Panc1 (cell line): ENCODE data around the gene AFF3. TPM values are rescaled to one million over a fixed set of nuclear protein-coding genes. Genes with fewer than 3 reads are reported as not detected.

Experiments
- ATAC-seq: fragments of 200-7000 bp; cut with Tn5 transposase; 2 replicates; pipeline ENCODE4 v1.9.1; 2020; ENCODE audit warnings: mild to moderate bottlenecking, moderate library complexity
- BruUV-seq: library from RNA; stranded (reverse); fragments of 400-500 nt; replicated peaks from 2 replicates; lab custom pipeline; 2021; lab: Mats Ljungman, UMichigan
- CTCF ChIA-PET: fragments of 300-600 bp; sonication (Branson Sonifier 250); formaldehyde crosslinking; loops from one replicate; lab custom pipeline; 2022; ENCODE audit warnings: antibody characterized with exemption; lab: Charles Lee
- POLR2A ChIA-PET: fragments of 300-600 bp; sonication (Branson Sonifier 250); formaldehyde crosslinking; loops from one replicate; lab custom pipeline; 2022; ENCODE audit warnings: antibody characterized with exemption; lab: Charles Lee
- DNase-seq: peaks from one replicate; pipeline ENCODE4 v3.0.0-alpha.2; 2010; ENCODE audit warnings: low read depth, low spot score
- H3K27ac ChIP-seq: 2 replicates; pipeline ENCODE4 v1.5.1; 2011; ENCODE audit warnings: mild to moderate bottlenecking, low read length, inconsistent platforms
- H3K27me3 ChIP-seq: fragments of 200-500 bp; sonication (Bioruptor generic); 2 replicates; pipeline ENCODE4 v1.6.0; 2014; ENCODE audit warnings: low read length, inconsistent platforms; ENCODE audit not compliant: control insufficient read depth, insufficient read depth
- H3K36me3 ChIP-seq: fragments of 200-500 bp; sonication (Bioruptor generic); 2 replicates; pipeline ENCODE4 v1.5.1; 2014; ENCODE audit warnings: inconsistent platforms, mild to moderate bottlenecking, low read length, moderate library complexity; ENCODE audit not compliant: control insufficient read depth, insufficient read depth
- H3K4me1 ChIP-seq: 2 replicates; pipeline ENCODE4 v1.5.1; 2011; ENCODE audit warnings: inconsistent platforms, mild to moderate bottlenecking, low read length, moderate library complexity; ENCODE audit not compliant: control insufficient read depth, insufficient read depth
- H3K4me3 ChIP-seq, 2 experiments: 2 replicates each; pipeline ENCODE4 v1.5.1; 2011 to 2012; ENCODE audit warnings: low read depth in 2 of 2, low read length in 2 of 2, mild to moderate bottlenecking in 2 of 2, inconsistent platforms in 1 of 2, moderate library complexity in 1 of 2
- H3K9me3 ChIP-seq: fragments of 200-500 bp; sonication (Bioruptor generic); 2 replicates; pipeline ENCODE4 v1.5.1; 2014; ENCODE audit warnings: low read depth, mild to moderate bottlenecking, inconsistent platforms, low read length, moderate library complexity; ENCODE audit not compliant: control insufficient read depth, insufficient read depth
- CTCF ChIP-seq: fragments of 450-650 bp; IDR thresholded peaks from 2 replicates; pipeline ENCODE4 v1.5.1; 2017; ENCODE audit warnings: mild to moderate bottlenecking
- POLR2AphosphoS5 ChIP-seq: IDR thresholded peaks from 2 replicates; pipeline ENCODE4 v1.6.1; 2012; ENCODE audit warnings: mild to moderate bottlenecking, low read depth, low read length, moderate library complexity
- REST ChIP-seq, 2 experiments: IDR thresholded peaks; 2 replicates each; pipeline ENCODE4 v1.6.1; 2011 to 2012; ENCODE audit warnings: low read depth in 2 of 2, control low read depth in 1 of 2, low read length in 1 of 2, mild to moderate bottlenecking in 1 of 2, moderate library complexity in 1 of 2; ENCODE audit not compliant: insufficient read depth in 1 of 2
- SIN3A ChIP-seq: IDR thresholded peaks from 2 replicates; pipeline ENCODE4 v1.6.1; 2012; ENCODE audit warnings: low read depth, mild to moderate bottlenecking, low read length, moderate library complexity, borderline replicate concordance; ENCODE audit not compliant: insufficient read depth
- TCF7L2 ChIP-seq: IDR thresholded peaks from 2 replicates; pipeline ENCODE4 v1.6.1; 2011; ENCODE audit warnings: mild to moderate bottlenecking, low read depth, low read length, inconsistent platforms
- in situ Hi-C: cut with HindIII; loops from 2 replicates; pipeline ENCODE4 v1.10.0; 2016; ENCODE audit warnings: low sequenced_read_pairs, low pct_unique_long_range_greater_than_20kb
- intact Hi-C: fragments of 100-400 bp; cut with micrococcal nuclease; formaldehyde crosslinking; loops from one replicate; pipeline ENCODE4 v1.10.0; 2022; ENCODE audit not compliant: unreplicated experiment
- total RNA-seq: library from RNA; stranded (reverse); gene quantifications from one replicate; pipeline ENCODE4 v1.2.1, GENCODE V29; 2021; ENCODE audit not compliant: unreplicated experiment

The AFF3 gene
- total RNA-seq, 1 experiment from 2014 or later: 2.2 TPM

GRCh38 chr2:99698896-99699295 is 443.5 kb downstream of the AFF3 start:
- BruUV-seq: no TSS peak
- ATAC-seq (no peak), DNase-seq (no peak)
- CTCF ChIA-PET: no interaction called here
- Histone ChIP-seq H3K27me3 (peaks cover 2% of the 10 kb centered on the region; the same call in 1 of the 2 replicates), H3K27ac (no peak overlapping the region), H3K4me1 (no peaks in the 10 kb centered on the region), H3K36me3 (no peaks in the 10 kb centered on the region), H3K9me3 (no peaks in the 10 kb centered on the region), H3K4me3 (no peak overlapping the region)
- TF ChIP-seq REST (IDR thresholded peaks at IDR 0.05; ENCODE audit: insufficient read depth in 1 of 2, low read depth in 2 of 2, low read length in 1 of 2) (no peak), POLR2AphosphoS5 (no peak), SIN3A (no peak), CTCF (no peak), TCF7L2 (no peak)
- in situ Hi-C loops: no loop called here
- intact Hi-C loops: no loop called here
- POLR2A ChIA-PET: no interaction called here

- in situ Hi-C loops (no loop called here), intact Hi-C loops (no loop called here)
- Histone ChIP-seq H3K4me1 (no peaks in the 10 kb centered on the region), H3K27me3 (peaks cover 2% of the 10 kb centered on the region; the same call in 1 of the 2 replicates), H3K27ac (no peak overlapping the region), H3K36me3 (no peaks in the 10 kb centered on the region), H3K9me3 (no peaks in the 10 kb centered on the region), H3K4me3 (no peak overlapping the region)
- ChIA-PET CTCF (no interaction called here), POLR2A (no interaction called here)
- TF ChIP-seq POLR2AphosphoS5: no peak
- no peak for TF ChIP-seq TCF7L2
- no TSS peak for BruUV-seq
- ATAC-seq: no peak
- DNase-seq: no peak
These were observed 444.4 kb downstream of the AFF3 start for GRCh38 chr2:99697811-99698568.

GRCh38 chr2:99695944-99696253 is 446.5 kb downstream of the AFF3 start:
- TF ChIP-seq CTCF: no peak
- TF ChIP-seq TCF7L2: no peak
- no peak for TF ChIP-seq POLR2AphosphoS5
- TF ChIP-seq SIN3A: no peak
- no peak for TF ChIP-seq REST (IDR thresholded peaks at IDR 0.05; ENCODE audit: insufficient read depth in 1 of 2, low read depth in 2 of 2, low read length in 1 of 2)
- POLR2A ChIA-PET: no interaction called here
- CTCF ChIA-PET: no interaction called here
- Histone ChIP-seq H3K9me3 (no peaks in the 10 kb centered on the region), H3K4me3 (no peak overlapping the region), H3K27me3 (peaks cover 2% of the 10 kb centered on the region; the same call in 1 of the 2 replicates), H3K27ac (no peak overlapping the region), H3K4me1 (no peaks in the 10 kb centered on the region), H3K36me3 (no peaks in the 10 kb centered on the region)
- in situ Hi-C loops (no loop called here), intact Hi-C loops (no loop called here)
- no peak for DNase-seq
- ATAC-seq: no peak
- no TSS peak for BruUV-seq
